Endothelial cell of umbilical vein (primary cell): ENCODE results near the gene KCNJ6. TPM values are rescaled to one million over a fixed set of nuclear protein-coding genes. Genes with fewer than 3 reads are reported as not detected.
"Not testable (repeated sequence)": the region's sequence is repeated elsewhere in the genome, so short reads cannot be mapped to it uniquely, and the experiment has no call there.

ENCODE experiments used
- BruUV-seq: library from RNA; stranded (reverse); fragments of 400-500 nt; replicated peaks from 2 replicates; lab custom pipeline; 2021; lab: Mats Ljungman, UMichigan
- CTCF ChIA-PET: fragments of 300-600, 350-600 bp; sonication (Branson Sonifier 250); formaldehyde crosslinking; loops from one replicate; lab custom pipeline; 2021; ENCODE audit warnings: antibody characterized with exemption, inconsistent platforms; lab: Charles Lee
- POLR2A ChIA-PET: fragments of 300-600, 350-600 bp; sonication (Branson Sonifier 250); formaldehyde crosslinking; loops from one replicate; lab custom pipeline; 2021; ENCODE audit warnings: antibody characterized with exemption, inconsistent platforms; lab: Charles Lee
- DNase-seq: peaks from one replicate; pipeline ENCODE4 v3.0.0-alpha.2; 2011; ENCODE audit warnings: low read depth, low spot score
- FAIRE-seq: peaks from 2 replicates; lab custom pipeline; 2011; peaks lifted over from hg19 to GRCh38; lab: Jason Lieb, UNC
- H2AFZ ChIP-seq: 2 replicates; pipeline ENCODE4 v1.6.0; 2012; ENCODE audit warnings: low read depth, low read length, control low read depth, inconsistent platforms
- H3K27ac ChIP-seq: 2 replicates; pipeline ENCODE4 v1.5.1; 2011; ENCODE audit warnings: low read depth, mild to moderate bottlenecking, control low read depth, low read length, moderate library complexity; ENCODE audit not compliant: insufficient read depth
- H3K27me3 ChIP-seq, 2 experiments: 2 replicates each; pipeline versions ENCODE4 v1.6.0 to v1.6.1; 2011; ENCODE audit warnings: low read length in 2 of 2, mixed read lengths in 1 of 2; ENCODE audit not compliant: control insufficient read depth in 2 of 2, insufficient read depth in 2 of 2
- H3K36me3 ChIP-seq, 2 experiments: 2 replicates in 1 of 2; 3 replicates in 1 of 2; pipeline ENCODE4 v1.5.1; 2011; ENCODE audit warnings: low read length in 2 of 2, mild to moderate bottlenecking in 1 of 2, moderate library complexity in 1 of 2; ENCODE audit not compliant: control insufficient read depth in 2 of 2, insufficient read depth in 2 of 2; ENCODE audit errors: extremely low read depth in 1 of 2
- H3K4me1 ChIP-seq: 3 replicates; pipeline ENCODE4 v1.5.1; 2011; ENCODE audit warnings: mild to moderate bottlenecking, low read length; ENCODE audit not compliant: control insufficient read depth, insufficient read depth; ENCODE audit errors: extremely low read depth
- H3K4me2 ChIP-seq: 2 replicates; pipeline ENCODE4 v1.6.1; 2011; ENCODE audit warnings: low read length, control low read depth, mixed read lengths; ENCODE audit not compliant: insufficient read depth
- H3K4me3 ChIP-seq, 3 experiments: fragments of 200-600 bp in 1 of 3; sonication (generic), shearing (Covaris generic) in 1 of 3; replicated peaks in 1 of 3; 2 replicates each; pipeline ENCODE4 v1.5.1; 2011 to 2016; ENCODE audit warnings: control low read depth in 3 of 3, low read length in 3 of 3, mild to moderate bottlenecking in 2 of 3, inconsistent platforms in 1 of 3, low read depth in 1 of 3, moderate library complexity in 1 of 3; ENCODE audit not compliant: insufficient read depth in 1 of 3
- H3K79me2 ChIP-seq: 2 replicates; pipeline ENCODE4 v1.6.0; 2012; ENCODE audit warnings: low read length, inconsistent platforms; ENCODE audit not compliant: control insufficient read depth, insufficient read depth
- H3K9ac ChIP-seq: replicated peaks from 2 replicates; pipeline ENCODE3; 2011; ENCODE audit warnings: low read length, control low read depth; ENCODE audit not compliant: insufficient read depth; ENCODE audit errors: extremely low read depth
- H3K9me1 ChIP-seq: replicated peaks from 3 replicates; pipeline ENCODE4 v1.6.0; 2011; ENCODE audit warnings: mild to moderate bottlenecking, low read length; ENCODE audit not compliant: control insufficient read depth, insufficient read depth; ENCODE audit errors: extremely low read depth
- H3K9me3 ChIP-seq: replicated peaks from 2 replicates; pipeline ENCODE4 v1.5.1; 2012; ENCODE audit warnings: low read length, inconsistent platforms; ENCODE audit not compliant: control insufficient read depth, insufficient read depth
- H4K20me1 ChIP-seq: replicated peaks from 2 replicates; pipeline ENCODE3; 2011; ENCODE audit warnings: mild to moderate bottlenecking, low read length; ENCODE audit not compliant: control insufficient read depth, insufficient read depth; ENCODE audit errors: extremely low read depth
- EZH2 ChIP-seq: IDR thresholded peaks from 2 replicates; pipeline ENCODE4 v1.6.1; 2012; ENCODE audit warnings: borderline replicate concordance, low read depth, mild to moderate bottlenecking, moderate library complexity, low read length, inconsistent platforms; ENCODE audit not compliant: severe bottlenecking
- GATA2 ChIP-seq: IDR thresholded peaks from 2 replicates; pipeline ENCODE4 v1.7.0; 2011; ENCODE audit warnings: low read depth, mild to moderate bottlenecking, moderate library complexity, mixed read lengths, low read length; ENCODE audit not compliant: insufficient read length, insufficient read depth
- JUN ChIP-seq: IDR thresholded peaks from 2 replicates; pipeline ENCODE4 v1.6.1; 2011; ENCODE audit warnings: borderline replicate concordance, low read depth; ENCODE audit not compliant: insufficient read length, insufficient read depth
- POLR2AphosphoS5 ChIP-seq: IDR thresholded peaks from 2 replicates; pipeline ENCODE4 v1.6.1; 2012; ENCODE audit warnings: low read depth, mild to moderate bottlenecking, control low read depth, low read length, moderate library complexity; ENCODE audit not compliant: insufficient read depth
- dilution Hi-C: fragments of 300-500 bp; cut with MboI; formaldehyde crosslinking; loops from one replicate; pipeline ENCODE4 v1.15.0; 2019; ENCODE audit warnings: low sequenced_read_pairs; ENCODE audit not compliant: extremely low pct_ligation_motif_present
- intact Hi-C: fragments of 100-400 bp; cut with micrococcal nuclease; formaldehyde crosslinking; loops from one replicate; pipeline ENCODE4 v1.10.0; 2022
- polyA plus RNA-seq, 4 experiments: library from polyadenylated mRNA; depleted of rRNA in 3 of 4; stranded (reverse) in 3 of 4; unstranded in 1 of 4; fragments of >200 nt; gene quantifications; 2 replicates each; pipeline versions ENCODE4 v1.2.1 to v1.2.3, GENCODE V29; 2011 to 2012; ENCODE audit warnings: missing spikeins in 1 of 4
- total RNA-seq: library from RNA; stranded (reverse); gene quantifications from 2 replicates; pipeline ENCODE4 v1.2.3, GENCODE V29; 2021
- TF ChIP-seq, protein P1 (sequence below): IDR thresholded peaks from 2 replicates; pipeline ENCODE4 v1.6.1; 2011; ENCODE audit not compliant: insufficient read depth, insufficient read length

KCNJ6 gene
- total and polyA plus RNA-seq, 2 donors (not counting 3 experiments of a cell fraction or from before 2014, with no cell fraction given): not detected

DNA sequence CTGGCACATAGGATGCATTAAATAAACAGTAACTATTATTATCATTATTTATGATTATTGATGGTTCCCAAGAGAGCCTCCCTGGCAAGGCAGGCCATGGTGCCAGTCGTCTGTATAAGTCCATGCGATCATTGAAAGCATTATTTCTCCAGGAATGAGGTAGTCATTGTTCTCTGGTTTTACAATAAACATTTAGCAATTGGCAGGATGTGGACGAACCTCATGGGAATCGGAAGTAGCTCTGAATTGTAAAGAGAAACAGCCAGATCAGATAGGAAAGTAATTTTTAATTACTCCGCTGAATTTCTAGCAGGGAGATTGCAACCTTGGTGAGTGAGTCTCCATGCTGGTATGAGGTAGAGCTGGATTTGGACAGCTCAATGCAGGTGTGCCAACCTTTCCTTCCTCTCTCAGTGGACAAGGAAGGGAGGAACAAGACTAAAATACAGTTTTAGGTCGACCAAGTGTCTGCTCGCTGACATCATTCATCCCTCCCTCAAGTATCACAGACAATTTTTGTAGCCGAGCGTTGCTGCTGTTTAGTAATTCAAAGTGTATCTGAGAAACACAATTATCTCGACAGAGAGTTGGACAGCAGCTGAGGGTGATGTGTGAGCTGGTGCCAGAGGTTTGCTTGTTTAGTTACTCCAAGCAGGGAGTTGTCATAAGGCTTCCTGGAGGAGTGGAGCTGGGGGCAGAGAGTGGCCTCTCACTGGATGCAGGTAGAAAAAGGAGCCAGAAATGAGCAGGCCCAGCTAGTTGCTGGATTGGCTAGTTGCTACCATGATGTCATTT is 250.8 kb downstream of the KCNJ6 start:
- H3K9ac ChIP-seq: peak overlapping the region; percentile 17
- H3K9me3 ChIP-seq: no peaks in the 10 kb centered on the region
- no peaks in the 10 kb centered on the region for H3K79me2 ChIP-seq
- H3K4me2 ChIP-seq: peak overlapping the region; percentile 47
- no peaks in the 10 kb centered on the region for H3K27me3 ChIP-seq
- TF ChIP-seq EZH2 (no peak), JUN (no peak), POLR2AphosphoS5 (no peak), GATA2 (peak; percentile 75)
- TF ChIP-seq, protein P1, sequence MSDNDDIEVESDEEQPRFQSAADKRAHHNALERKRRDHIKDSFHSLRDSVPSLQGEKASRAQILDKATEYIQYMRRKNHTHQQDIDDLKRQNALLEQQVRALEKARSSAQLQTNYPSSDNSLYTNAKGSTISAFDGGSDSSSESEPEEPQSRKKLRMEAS: no peak
- POLR2A ChIA-PET: no interaction called here
- no TSS peak for BruUV-seq
- CTCF ChIA-PET: interaction anchor here (1.0 to 4.1 kb wide), 5 partner anchors 9 to 102 kb away, joined by 4 to 38 read pairs (median 4); no protein-coding TSS in a partner anchor
- DNase-seq (peak; percentile 87), FAIRE-seq (peak; percentile 85)
- intact Hi-C loops: no loop called here
- no peak overlapping the region for H3K4me3 ChIP-seq
- no peaks in the 10 kb centered on the region for H3K9me1 ChIP-seq
- dilution Hi-C loops: no loop called here
- H2AFZ ChIP-seq: peak overlapping the region; percentile 64
- H3K27ac ChIP-seq: peak overlapping the region; percentile 58
- peaks cover 10% of the 10 kb centered on the region for H3K4me1 ChIP-seq
- no peaks in the 10 kb centered on the region for H4K20me1 ChIP-seq
- no peaks in the 10 kb centered on the region for H3K36me3 ChIP-seq

DNA sequence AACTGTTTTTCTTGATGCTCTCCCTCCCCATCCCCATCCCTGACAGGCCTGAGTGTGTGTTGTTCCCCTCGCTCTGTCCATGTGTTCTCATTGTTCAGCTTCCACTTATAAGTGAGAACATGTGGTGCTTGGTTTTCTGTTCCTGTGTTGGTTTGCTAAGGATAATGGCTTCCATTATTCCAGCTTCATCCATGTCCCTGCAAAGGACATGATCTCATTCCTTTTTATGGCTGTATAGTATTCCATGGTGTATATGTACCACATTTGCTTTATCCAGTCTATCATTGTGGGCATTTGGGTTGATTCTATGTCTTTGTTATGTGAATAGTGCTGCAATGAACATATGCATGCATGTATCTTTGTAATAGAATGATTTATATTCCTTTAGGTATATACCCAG is 254.0 kb downstream of the KCNJ6 start:
- dilution Hi-C loops, CTCF ChIA-PET, H3K9me3 ChIP-seq, H3K36me3 ChIP-seq, H3K9me1 ChIP-seq, H3K9ac ChIP-seq, H3K27ac ChIP-seq, H3K4me3 ChIP-seq, H3K27me3 ChIP-seq, BruUV-seq, DNase-seq, intact Hi-C loops, H2AFZ ChIP-seq, H3K79me2 ChIP-seq, H3K4me2 ChIP-seq, POLR2A ChIA-PET, FAIRE-seq, H4K20me1 ChIP-seq: not testable (repeated sequence)
- peaks cover 32% of the 10 kb centered on the region for H3K4me1 ChIP-seq
